ENCODE data around the gene RPS6KB1. TPM values are rescaled to one million over a fixed set of nuclear protein-coding genes. Genes with fewer than 3 reads are reported as not detected.
"Not testable (repeated sequence)": the region's sequence is repeated elsewhere in the genome, so short reads cannot be mapped to it uniquely, and the experiment has no call there.

Gene RPS6KB1
- total RNA-seq, 1 experiment from 2014 or later = 66.9 TPM

GRCh38 chr17:59916446-59916845 lies 23.5 kb downstream of the RPS6KB1 start:
- intact Hi-C loops (cut with micrococcal nuclease; ENCODE audit: unreplicated experiment) = no loop called here
- CTCF ChIA-PET = interaction anchor here (0.7 kb wide), 1 partner anchor 121 kb away, joined by 3 read pairs; no protein-coding TSS in a partner anchor

DNA sequence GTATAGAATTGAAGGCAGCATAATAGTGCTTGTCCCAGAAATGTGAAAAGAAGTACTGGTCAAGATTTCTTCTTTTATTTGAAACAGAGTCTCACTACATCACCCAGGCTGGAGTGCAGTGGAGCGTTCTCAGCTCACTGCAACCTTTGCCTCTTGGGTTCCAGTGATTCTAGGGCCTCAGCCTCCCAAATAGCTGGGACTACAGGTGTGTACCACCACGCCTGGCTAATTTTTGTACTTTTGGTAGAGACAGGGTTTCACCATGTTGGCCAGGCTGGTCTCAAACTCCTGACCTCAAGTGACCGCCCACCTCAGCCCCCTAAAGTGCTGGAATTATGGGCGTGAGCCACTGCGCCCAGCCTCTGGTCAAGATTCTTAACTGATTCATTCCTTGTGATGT lies 27.7 kb downstream of the RPS6KB1 start:
- H3K27me3 Mint-ChIP-seq (ENCODE audit: insufficient read depth, unreplicated experiment); H3K9me3 Mint-ChIP-seq (ENCODE audit: unreplicated experiment); H3K27ac Mint-ChIP-seq (ENCODE audit: unreplicated experiment); BruUV-seq (replicated peaks); intact Hi-C loops (cut with micrococcal nuclease; ENCODE audit: unreplicated experiment); H3K4me1 Mint-ChIP-seq (ENCODE audit: low read depth, unreplicated experiment); CTCF ChIA-PET; H3K4me3 ChIP-seq (ENCODE audit: low read depth, low read length); H3K4me3 Mint-ChIP-seq (ENCODE audit: unreplicated experiment); H3K9me3 ChIP-seq; DNase-seq; H3K4me1 ChIP-seq; H3K27me3 ChIP-seq (replicated peaks; ENCODE audit: control insufficient read depth, insufficient read depth, low read length); POLR2A ChIA-PET; H3K36me3 ChIP-seq (ENCODE audit: control insufficient read depth, insufficient read depth, low read length): not testable (repeated sequence)
- peaks cover 81% of the 10 kb centered on the region for H3K36me3 Mint-ChIP-seq (ENCODE audit: insufficient read depth, unreplicated experiment)

More at GRCh38 chr17:59916446-59916845, 23.5 kb downstream of the RPS6KB1 start:
- no TSS peak for BruUV-seq (replicated peaks)
- H3K4me3 Mint-ChIP-seq (ENCODE audit: unreplicated experiment) = no peak overlapping the region
- H3K4me1 Mint-ChIP-seq (ENCODE audit: low read depth, unreplicated experiment) = no peaks in the 10 kb centered on the region
- TF ChIP-seq, protein P1, sequence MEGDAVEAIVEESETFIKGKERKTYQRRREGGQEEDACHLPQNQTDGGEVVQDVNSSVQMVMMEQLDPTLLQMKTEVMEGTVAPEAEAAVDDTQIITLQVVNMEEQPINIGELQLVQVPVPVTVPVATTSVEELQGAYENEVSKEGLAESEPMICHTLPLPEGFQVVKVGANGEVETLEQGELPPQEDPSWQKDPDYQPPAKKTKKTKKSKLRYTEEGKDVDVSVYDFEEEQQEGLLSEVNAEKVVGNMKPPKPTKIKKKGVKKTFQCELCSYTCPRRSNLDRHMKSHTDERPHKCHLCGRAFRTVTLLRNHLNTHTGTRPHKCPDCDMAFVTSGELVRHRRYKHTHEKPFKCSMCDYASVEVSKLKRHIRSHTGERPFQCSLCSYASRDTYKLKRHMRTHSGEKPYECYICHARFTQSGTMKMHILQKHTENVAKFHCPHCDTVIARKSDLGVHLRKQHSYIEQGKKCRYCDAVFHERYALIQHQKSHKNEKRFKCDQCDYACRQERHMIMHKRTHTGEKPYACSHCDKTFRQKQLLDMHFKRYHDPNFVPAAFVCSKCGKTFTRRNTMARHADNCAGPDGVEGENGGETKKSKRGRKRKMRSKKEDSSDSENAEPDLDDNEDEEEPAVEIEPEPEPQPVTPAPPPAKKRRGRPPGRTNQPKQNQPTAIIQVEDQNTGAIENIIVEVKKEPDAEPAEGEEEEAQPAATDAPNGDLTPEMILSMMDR (IDR thresholded peaks at IDR 0.05; ENCODE audit: insufficient read depth in 1 of 2, low read depth in 1 of 2, low read length in 1 of 2, severe bottlenecking in 1 of 2, unreplicated experiment in 1 of 2) = no peak
- H3K27ac Mint-ChIP-seq (ENCODE audit: unreplicated experiment) = peak overlapping the region; percentile 11
- no peaks in the 10 kb centered on the region for H3K27me3 Mint-ChIP-seq (ENCODE audit: insufficient read depth, unreplicated experiment)
- H3K36me3 Mint-ChIP-seq (ENCODE audit: insufficient read depth, unreplicated experiment) = peaks cover 79% of the 10 kb centered on the region
- no peak overlapping the region for H3K4me3 ChIP-seq (ENCODE audit: low read depth, low read length)
- no peaks in the 10 kb centered on the region for H3K9me3 Mint-ChIP-seq (ENCODE audit: unreplicated experiment)
- H3K27me3 ChIP-seq (replicated peaks; ENCODE audit: control insufficient read depth, insufficient read depth, low read length) = no peaks in the 10 kb centered on the region
- no peaks in the 10 kb centered on the region for H3K4me1 ChIP-seq
- no peak for DNase-seq
- H3K36me3 ChIP-seq (ENCODE audit: control insufficient read depth, insufficient read depth, low read length) = no peaks in the 10 kb centered on the region; the same call in none of the 2 replicates
- H3K9me3 ChIP-seq = no peaks in the 10 kb centered on the region
- POLR2A ChIA-PET = no interaction called here

DNA sequence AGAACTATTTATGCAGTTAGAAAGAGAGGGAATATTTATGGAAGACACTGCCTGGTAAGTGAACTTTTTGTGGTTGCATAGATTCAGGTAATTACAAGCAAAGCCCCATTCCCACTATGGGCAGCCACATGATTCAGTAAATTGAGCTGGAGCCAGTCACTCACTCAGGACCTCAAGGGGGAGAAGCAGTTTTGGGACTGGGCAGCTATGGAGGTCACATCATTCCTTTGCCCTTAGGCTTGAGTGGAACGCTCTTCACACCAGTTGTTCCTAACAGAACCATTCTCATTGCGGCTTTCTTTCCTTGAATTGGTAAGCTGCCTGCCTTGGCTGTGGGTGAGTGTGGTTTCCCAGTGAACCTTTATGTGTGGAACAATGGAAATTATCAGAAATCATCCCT lies 37.2 kb downstream of the RPS6KB1 start:
- H3K4me3 Mint-ChIP-seq (ENCODE audit: unreplicated experiment); intact Hi-C loops (cut with micrococcal nuclease; ENCODE audit: unreplicated experiment); H3K9me3 ChIP-seq; H3K27me3 ChIP-seq (replicated peaks; ENCODE audit: control insufficient read depth, insufficient read depth, low read length); H3K27ac Mint-ChIP-seq (ENCODE audit: unreplicated experiment); H3K9me3 Mint-ChIP-seq (ENCODE audit: unreplicated experiment); H3K4me1 ChIP-seq; CTCF ChIA-PET; POLR2A ChIA-PET; H3K4me3 ChIP-seq (ENCODE audit: low read depth, low read length); H3K36me3 ChIP-seq (ENCODE audit: control insufficient read depth, insufficient read depth, low read length); BruUV-seq (replicated peaks); H3K27me3 Mint-ChIP-seq (ENCODE audit: insufficient read depth, unreplicated experiment); H3K4me1 Mint-ChIP-seq (ENCODE audit: low read depth, unreplicated experiment); DNase-seq: not testable (repeated sequence)
- peaks cover 85% of the 10 kb centered on the region for H3K36me3 Mint-ChIP-seq (ENCODE audit: insufficient read depth, unreplicated experiment)

GRCh38 chr17:59930768-59931167 lies 37.8 kb downstream of the RPS6KB1 start:
- H3K4me1 Mint-ChIP-seq (ENCODE audit: low read depth, unreplicated experiment); H3K36me3 ChIP-seq (ENCODE audit: control insufficient read depth, insufficient read depth, low read length); H3K27me3 ChIP-seq (replicated peaks; ENCODE audit: control insufficient read depth, insufficient read depth, low read length); H3K4me1 ChIP-seq; CTCF ChIA-PET; H3K4me3 ChIP-seq (ENCODE audit: low read depth, low read length); DNase-seq; H3K27ac Mint-ChIP-seq (ENCODE audit: unreplicated experiment); H3K4me3 Mint-ChIP-seq (ENCODE audit: unreplicated experiment); BruUV-seq (replicated peaks); intact Hi-C loops (cut with micrococcal nuclease; ENCODE audit: unreplicated experiment); H3K27me3 Mint-ChIP-seq (ENCODE audit: insufficient read depth, unreplicated experiment); H3K9me3 Mint-ChIP-seq (ENCODE audit: unreplicated experiment); H3K9me3 ChIP-seq; POLR2A ChIA-PET: not testable (repeated sequence)
- H3K36me3 Mint-ChIP-seq (ENCODE audit: insufficient read depth, unreplicated experiment) = peaks cover 90% of the 10 kb centered on the region

DNA sequence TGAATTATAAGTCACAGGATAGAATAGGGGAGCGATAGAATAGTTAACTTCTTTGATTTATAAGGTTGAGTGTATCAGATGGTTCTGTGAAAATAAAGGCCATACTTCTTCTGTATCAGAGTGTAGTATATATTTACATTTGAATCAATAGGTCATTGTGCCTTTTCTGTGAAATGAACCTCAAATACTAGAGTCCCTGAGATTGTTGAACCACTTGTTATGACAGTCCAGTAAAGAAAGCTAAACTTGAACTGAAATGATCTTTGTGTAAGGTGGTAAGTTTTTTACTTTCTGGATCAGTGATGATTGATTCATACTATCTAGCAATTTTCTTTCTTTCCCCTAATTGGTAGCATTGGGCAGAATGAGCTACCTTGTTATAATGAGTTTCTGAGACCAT lies 40.4 kb downstream of the RPS6KB1 start:
- H3K36me3 ChIP-seq (ENCODE audit: control insufficient read depth, insufficient read depth, low read length); CTCF ChIA-PET; H3K27me3 Mint-ChIP-seq (ENCODE audit: insufficient read depth, unreplicated experiment); BruUV-seq (replicated peaks); intact Hi-C loops (cut with micrococcal nuclease; ENCODE audit: unreplicated experiment); H3K9me3 Mint-ChIP-seq (ENCODE audit: unreplicated experiment); H3K4me1 Mint-ChIP-seq (ENCODE audit: low read depth, unreplicated experiment); DNase-seq; H3K4me3 ChIP-seq (ENCODE audit: low read depth, low read length); H3K27ac Mint-ChIP-seq (ENCODE audit: unreplicated experiment); H3K4me1 ChIP-seq; H3K9me3 ChIP-seq; H3K27me3 ChIP-seq (replicated peaks; ENCODE audit: control insufficient read depth, insufficient read depth, low read length); POLR2A ChIA-PET; H3K4me3 Mint-ChIP-seq (ENCODE audit: unreplicated experiment): not testable (repeated sequence)
- peaks cover 90% of the 10 kb centered on the region for H3K36me3 Mint-ChIP-seq (ENCODE audit: insufficient read depth, unreplicated experiment)

GRCh38 chr17:59940697-59941096 lies 47.8 kb downstream of the RPS6KB1 start:
- H3K4me1 ChIP-seq; H3K27me3 Mint-ChIP-seq (ENCODE audit: insufficient read depth, unreplicated experiment); DNase-seq; H3K9me3 Mint-ChIP-seq (ENCODE audit: unreplicated experiment); H3K4me3 Mint-ChIP-seq (ENCODE audit: unreplicated experiment); H3K27ac Mint-ChIP-seq (ENCODE audit: unreplicated experiment); intact Hi-C loops (cut with micrococcal nuclease; ENCODE audit: unreplicated experiment); H3K27me3 ChIP-seq (replicated peaks; ENCODE audit: control insufficient read depth, insufficient read depth, low read length); BruUV-seq (replicated peaks); H3K4me3 ChIP-seq (ENCODE audit: low read depth, low read length); CTCF ChIA-PET; POLR2A ChIA-PET; H3K9me3 ChIP-seq; H3K4me1 Mint-ChIP-seq (ENCODE audit: low read depth, unreplicated experiment); H3K36me3 ChIP-seq (ENCODE audit: control insufficient read depth, insufficient read depth, low read length): not testable (repeated sequence)
- H3K36me3 Mint-ChIP-seq (ENCODE audit: insufficient read depth, unreplicated experiment) = peaks cover 80% of the 10 kb centered on the region

All from Caco-2 (cell line).